Measurements from ENCODE around the gene ANO6. TPM values are rescaled to one million over a fixed set of nuclear protein-coding genes. Genes with fewer than 3 reads are reported as not detected.

ANO6 gene
- total RNA-seq, 3 donors from 2014 or later (not counting 1 experiment from before 2014, with no cell fraction given): 26.6 to 31.0 (median 30.4) TPM

GRCh38 chr12:45398552-45398951 lies 182.7 kb downstream of the ANO6 start:
- H3K36me3 ChIP-seq (ENCODE audit: control insufficient read depth, insufficient read depth, low read length): peaks cover 14% of the 10 kb centered on the region
- H3K36me3 Mint-ChIP-seq: peaks cover 24% of the 10 kb centered on the region
- no peak overlapping the region for H3K27ac Mint-ChIP-seq
- ATAC-seq: no peak
- H3K9me3 ChIP-seq (ENCODE audit: control insufficient read depth, insufficient read depth, low read length): no peaks in the 10 kb centered on the region
- no CpG with 5 or more reads among the region's 4 CpGs for WGBS (ENCODE audit: insufficient coverage)
- no peak for DNase-seq
- H3K4me3 ChIP-seq (ENCODE audit: low read length): no peak overlapping the region
- peaks cover 5 to 13% of the 10 kb centered on the region in 2 donors for H3K9me3 Mint-ChIP-seq
- H3K4me3 Mint-ChIP-seq: no peak overlapping the region
- H3K4me1 ChIP-seq (ENCODE audit: control insufficient read depth, insufficient read depth, low read length): no peaks in the 10 kb centered on the region
- intact Hi-C loops (cut with micrococcal nuclease): no loop called here
- no peak for TF ChIP-seq CTCF (IDR thresholded peaks at IDR 0.05)
- no peaks in the 10 kb centered on the region for H3K27me3 Mint-ChIP-seq (ENCODE audit: low read depth in 2 of 2)
- H3K4me1 Mint-ChIP-seq: no peaks in the 10 kb centered on the region
- no peaks in the 10 kb centered on the region for H3K27me3 ChIP-seq (ENCODE audit: control insufficient read depth, insufficient read depth, low read length)
- H3K27ac ChIP-seq (ENCODE audit: low read length): no peak overlapping the region

DNA sequence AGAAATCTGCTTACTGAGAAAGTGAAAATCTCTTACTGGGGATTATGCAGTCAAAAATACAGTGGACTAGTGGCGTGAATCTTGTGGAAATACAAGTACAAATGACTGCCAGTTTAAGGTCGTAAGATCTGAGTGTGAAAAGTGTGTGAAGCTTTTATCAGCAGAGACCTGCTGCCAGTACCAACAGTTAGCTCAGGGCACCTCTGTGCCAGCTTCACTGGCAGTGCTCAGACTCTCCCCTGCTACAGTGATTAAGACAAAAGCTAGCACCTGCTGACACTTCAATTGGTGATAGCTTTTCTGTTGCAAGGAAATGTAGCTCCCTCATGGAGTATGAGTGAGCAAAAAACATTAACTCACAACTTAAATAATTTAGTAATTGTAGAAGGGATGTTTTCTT lies 185.1 kb downstream of the ANO6 start:
- H3K4me1 ChIP-seq (ENCODE audit: control insufficient read depth, insufficient read depth, low read length): no peaks in the 10 kb centered on the region
- H3K4me1 Mint-ChIP-seq: no peaks in the 10 kb centered on the region
- H3K36me3 ChIP-seq (ENCODE audit: control insufficient read depth, insufficient read depth, low read length): peaks cover 24% of the 10 kb centered on the region
- no peak overlapping the region for H3K4me3 ChIP-seq (ENCODE audit: low read length)
- 87% methylated on average over 2 of the region's 2 CpGs for WGBS (ENCODE audit: insufficient coverage)
- peaks cover 23% of the 10 kb centered on the region for H3K36me3 Mint-ChIP-seq
- ATAC-seq (no peak), DNase-seq (no peak)
- intact Hi-C loops (cut with micrococcal nuclease): no loop called here
- H3K27me3 Mint-ChIP-seq (ENCODE audit: low read depth in 2 of 2): no peaks in the 10 kb centered on the region
- no peak for TF ChIP-seq CTCF (IDR thresholded peaks at IDR 0.05)
- H3K9me3 ChIP-seq (ENCODE audit: control insufficient read depth, insufficient read depth, low read length): no peaks in the 10 kb centered on the region
- H3K27ac Mint-ChIP-seq: no peak overlapping the region
- no peak overlapping the region for H3K27ac ChIP-seq (ENCODE audit: low read length)
- no peaks in the 10 kb centered on the region for H3K27me3 ChIP-seq (ENCODE audit: control insufficient read depth, insufficient read depth, low read length)
- H3K9me3 Mint-ChIP-seq: peaks cover 2 to 5% of the 10 kb centered on the region in 2 donors
- H3K4me3 Mint-ChIP-seq: no peak overlapping the region

GRCh38 chr12:45402288-45402687 lies 186.4 kb downstream of the ANO6 start:
- 95% methylated on average over 6 of the region's 6 CpGs for WGBS (ENCODE audit: insufficient coverage)
- Histone ChIP-seq H3K36me3 (ENCODE audit: control insufficient read depth, insufficient read depth, low read length) (peaks cover 30% of the 10 kb centered on the region), H3K27ac (ENCODE audit: low read length) (no peak overlapping the region), H3K4me3 (ENCODE audit: low read length) (no peak overlapping the region), H3K27me3 (ENCODE audit: control insufficient read depth, insufficient read depth, low read length) (no peaks in the 10 kb centered on the region), H3K9me3 (ENCODE audit: control insufficient read depth, insufficient read depth, low read length) (no peaks in the 10 kb centered on the region), H3K4me1 (ENCODE audit: control insufficient read depth, insufficient read depth, low read length) (no peaks in the 10 kb centered on the region)
- no peaks in the 10 kb centered on the region for H3K4me1 Mint-ChIP-seq
- no peaks in the 10 kb centered on the region for H3K27me3 Mint-ChIP-seq (ENCODE audit: low read depth in 2 of 2)
- no peaks in the 10 kb centered on the region for H3K9me3 Mint-ChIP-seq
- DNase-seq: no peak
- H3K36me3 Mint-ChIP-seq: peaks cover 23% of the 10 kb centered on the region
- H3K4me3 Mint-ChIP-seq: no peak overlapping the region
- H3K27ac Mint-ChIP-seq: no peak overlapping the region
- intact Hi-C loops (cut with micrococcal nuclease): no loop called here
- no peak for TF ChIP-seq CTCF (IDR thresholded peaks at IDR 0.05)
- ATAC-seq: no peak
